GM20431 (cell line): Measurements from ENCODE around the gene NRBF2.

Experiments used
- in situ Hi-C: fragments of 300-500 bp; cut with MseI, MboI; formaldehyde crosslinking; loops from one replicate; pipeline ENCODE4 v1.15.0; 2020; ENCODE audit warnings: low sequenced_read_pairs; ENCODE audit not compliant: unreplicated experiment

NRBF2 gene

DNA sequence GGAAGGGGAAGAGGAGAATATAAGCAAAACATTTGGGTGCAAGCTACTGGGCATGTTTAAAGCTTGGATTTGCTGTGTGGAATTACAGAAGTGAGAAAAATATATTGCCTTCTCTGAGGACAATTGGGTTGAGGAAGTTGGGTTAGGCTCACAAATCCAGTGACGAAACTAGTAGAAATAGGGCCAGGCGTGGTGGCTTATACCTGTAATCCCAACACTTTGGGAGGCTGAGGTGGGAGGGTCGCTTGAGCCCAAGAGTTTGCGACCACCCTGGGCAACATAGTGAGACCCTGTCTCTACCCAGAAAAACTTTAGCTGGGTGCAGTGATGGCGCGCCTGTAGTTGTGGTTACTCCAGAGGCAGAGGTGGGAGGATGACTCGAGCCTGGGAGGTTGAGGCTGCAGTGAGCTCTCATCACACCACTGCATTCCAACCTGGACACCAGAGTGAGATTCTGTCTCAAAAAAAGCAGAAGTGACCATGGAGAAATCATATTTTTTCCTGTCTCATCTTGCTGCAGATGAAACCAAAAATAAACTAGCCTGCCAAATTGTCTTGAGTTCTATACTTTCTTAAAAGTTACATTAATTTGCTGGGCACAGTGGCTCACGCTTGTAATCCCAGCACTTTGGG lies 22.4 kb downstream of the NRBF2 start:
- in situ Hi-C loops = no loop called here

DNA sequence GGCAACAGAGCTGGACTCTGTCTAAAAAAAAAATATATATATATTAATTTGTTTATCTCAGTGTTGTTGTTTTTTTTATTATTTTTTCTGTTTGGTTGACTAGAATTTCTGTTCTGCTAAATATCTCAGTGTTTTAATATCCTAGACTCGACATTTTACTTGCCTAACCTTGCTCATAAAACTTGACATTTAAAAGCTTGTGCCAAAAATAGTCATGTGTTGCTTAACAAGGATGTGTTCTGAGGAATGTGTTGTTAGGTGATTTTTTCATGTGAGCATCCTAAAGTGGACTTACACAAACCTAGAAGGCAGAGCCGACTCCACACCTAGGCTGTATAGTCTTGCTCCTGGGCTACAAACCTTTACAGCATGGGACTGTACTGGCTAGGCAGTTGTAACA lies 23.1 kb downstream of the NRBF2 start:
- in situ Hi-C loops = no loop called here

- in situ Hi-C loops = no loop called here
Measured at GRCh38 chr10:63157845-63158624, 24.9 kb downstream of the NRBF2 start.

- in situ Hi-C loops = loop anchor here (10.0 kb wide), 1 partner anchor 563 kb away; no protein-coding TSS in a partner anchor
Measured at GRCh38 chr10:63161592-63161991, 28.5 kb downstream of the NRBF2 start.

- in situ Hi-C loops = loop anchor here (10.0 kb wide), 1 partner anchor 561 kb away; no protein-coding TSS in a partner anchor
Measured at GRCh38 chr10:63164166-63164623, 31.1 kb downstream of the NRBF2 start.

DNA sequence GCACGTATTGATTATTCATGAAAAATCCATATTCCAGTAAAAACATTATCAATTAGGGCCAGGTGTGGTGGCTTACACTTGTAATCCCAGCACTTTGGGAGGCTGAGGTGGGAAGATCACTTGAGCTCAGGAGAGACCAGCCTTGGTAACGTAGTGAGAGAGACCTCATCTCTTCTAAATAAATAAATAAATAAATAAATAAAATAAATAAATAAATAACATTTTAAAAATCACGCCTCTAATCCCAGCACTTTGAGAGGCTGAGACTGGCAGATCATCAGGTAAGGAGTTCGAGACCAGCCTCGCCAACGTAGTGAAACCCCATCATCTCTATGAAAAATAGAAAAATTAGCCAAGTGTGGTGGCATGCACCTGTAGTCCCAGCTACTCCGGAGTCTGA lies 32.1 kb downstream of the NRBF2 start:
- in situ Hi-C loops = loop anchor here (10.0 kb wide), 1 partner anchor 560 kb away; no protein-coding TSS in a partner anchor

GRCh38 chr10:63166742-63167258 lies 33.7 kb downstream of the NRBF2 start:
- in situ Hi-C loops = loop anchor here (10.0 kb wide), 1 partner anchor 558 kb away; no protein-coding TSS in a partner anchor

DNA sequence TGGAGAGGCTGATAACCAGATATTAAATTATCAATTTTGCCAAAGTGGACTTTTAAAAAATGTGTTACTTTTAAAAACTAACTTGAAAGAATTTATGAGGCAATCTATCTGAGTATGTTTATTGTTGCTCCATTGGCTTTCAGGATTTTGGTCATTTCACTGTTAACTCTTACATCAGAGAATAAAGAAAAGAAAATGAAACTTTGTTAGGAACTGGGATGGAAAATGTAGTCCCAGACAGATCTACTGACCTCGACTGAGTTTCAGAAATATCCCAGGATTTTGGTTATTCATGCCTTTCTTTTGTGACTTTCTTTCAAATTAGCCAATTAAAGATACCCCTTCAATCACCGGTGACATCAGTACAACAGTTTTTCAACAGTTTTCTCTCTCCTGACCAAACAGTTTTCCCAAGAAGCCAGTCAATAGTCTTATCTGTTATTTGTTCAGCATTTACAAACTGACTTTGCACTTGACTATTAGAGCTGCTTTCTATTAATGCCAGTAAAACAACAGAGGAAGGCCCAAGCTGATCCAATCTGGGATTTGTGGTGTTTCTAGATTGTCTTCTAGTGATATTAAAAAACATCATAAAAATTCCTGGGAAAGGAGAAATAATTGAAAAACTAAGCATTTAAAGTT lies 35.8 kb downstream of the NRBF2 start:
- in situ Hi-C loops = loop anchor here (10.0 kb wide), 1 partner anchor 556 kb away; no protein-coding TSS in a partner anchor

- in situ Hi-C loops = loop anchor here (10.0 kb wide), 1 partner anchor 555 kb away; no protein-coding TSS in a partner anchor
Measured at GRCh38 chr10:63169624-63170023, 36.5 kb downstream of the NRBF2 start.

DNA sequence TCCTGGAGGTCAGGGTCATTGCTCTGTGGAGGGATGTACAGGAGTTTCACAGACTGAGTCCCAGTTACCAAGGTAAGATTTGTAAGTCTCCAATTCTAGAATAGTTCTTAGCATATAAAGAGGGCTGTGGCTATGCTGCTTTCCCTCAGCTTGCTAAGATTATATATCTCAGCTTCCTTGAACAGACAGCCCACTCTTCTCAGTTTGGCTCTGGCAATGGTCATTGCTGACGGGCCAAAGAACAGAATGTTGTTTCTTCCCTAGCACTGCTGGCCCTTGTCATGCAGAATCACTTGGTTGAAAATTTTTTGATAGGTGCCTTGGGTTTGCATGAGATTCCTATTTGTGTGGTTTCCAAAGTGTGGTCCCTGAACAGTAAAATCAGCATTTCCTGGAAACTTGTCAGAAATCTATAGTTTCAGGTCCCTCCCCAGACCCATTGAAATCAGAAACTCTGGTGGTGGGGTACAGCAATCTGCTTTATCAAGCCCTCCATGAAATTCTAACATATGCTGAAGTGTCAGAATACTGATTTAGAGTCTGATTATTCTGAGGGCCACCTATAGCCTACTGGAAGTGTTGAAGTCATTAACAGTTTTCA lies 38.2 kb downstream of the NRBF2 start:
- in situ Hi-C loops = no loop called here

DNA sequence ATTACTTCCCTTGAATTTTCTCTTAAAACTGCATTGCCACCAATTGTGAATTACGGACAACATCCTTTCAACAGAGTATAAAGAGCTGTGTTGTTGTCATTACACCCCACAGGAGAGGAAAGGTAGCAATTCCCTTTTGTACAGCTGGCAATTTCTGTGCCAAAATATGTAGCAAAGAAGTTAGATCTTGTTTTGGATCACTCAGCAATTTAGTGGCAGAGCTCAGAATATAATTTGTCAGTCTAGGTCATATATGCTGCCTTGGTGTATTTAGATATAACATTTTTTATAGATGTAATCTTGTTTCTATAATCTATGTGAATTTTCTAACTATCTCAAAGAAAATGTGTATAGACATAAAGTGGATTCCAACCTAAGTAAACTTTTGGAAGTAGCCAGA lies 38.8 kb downstream of the NRBF2 start:
- in situ Hi-C loops = no loop called here

DNA sequence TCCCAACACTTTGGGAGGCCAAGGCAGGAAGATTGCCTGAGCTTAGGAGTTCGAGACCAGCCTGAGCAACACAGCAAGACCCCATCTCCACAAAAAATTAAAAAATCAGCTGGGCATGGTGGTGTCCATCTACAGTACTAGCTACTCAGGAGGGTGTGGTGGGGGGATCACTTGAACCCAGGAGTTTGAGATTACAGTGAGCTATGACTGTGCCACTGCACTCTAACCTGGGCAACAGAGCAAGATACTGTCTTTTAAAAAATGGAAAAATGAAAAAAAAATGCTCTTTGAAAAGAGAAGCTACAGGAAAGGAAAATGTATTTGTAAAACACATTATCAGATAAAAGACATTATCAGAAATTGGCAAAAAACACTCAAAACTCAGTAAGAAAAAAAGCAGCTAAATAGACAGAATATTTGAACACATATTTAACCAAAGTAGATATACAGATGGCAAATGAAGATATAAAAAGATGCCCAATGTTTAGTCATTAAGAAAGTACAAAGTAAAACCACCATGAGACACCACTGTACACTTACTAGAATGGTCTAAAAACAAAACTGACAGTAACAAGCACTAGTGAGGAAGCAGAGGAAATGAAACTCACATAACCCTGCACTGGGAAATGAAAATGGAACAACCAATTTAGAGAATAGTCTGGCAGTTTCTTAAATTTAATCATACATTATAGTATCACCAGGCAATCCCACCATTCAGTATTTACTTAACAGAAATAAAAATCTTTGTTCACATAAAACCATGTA lies 40.5 kb downstream of the NRBF2 start:
- in situ Hi-C loops = no loop called here

DNA sequence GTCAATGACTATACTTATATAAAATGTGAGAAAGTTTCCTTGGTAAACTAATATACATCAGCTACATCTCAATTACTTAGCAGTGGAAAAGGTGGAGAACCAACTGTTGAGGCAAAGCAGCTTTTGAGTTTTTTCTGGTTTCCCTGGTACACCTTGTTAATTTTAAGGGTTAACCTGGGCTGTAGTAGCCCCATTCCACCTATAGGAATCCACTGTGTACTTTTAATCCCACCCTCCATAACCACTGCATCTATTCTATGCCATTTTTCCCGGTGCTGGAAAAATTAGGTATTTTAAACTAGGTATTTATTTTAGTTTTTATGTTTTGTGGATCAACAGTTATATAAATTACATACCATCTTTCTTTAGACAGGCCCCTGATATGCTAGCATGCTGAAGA lies 42.4 kb downstream of the NRBF2 start:
- in situ Hi-C loops = no loop called here

DNA sequence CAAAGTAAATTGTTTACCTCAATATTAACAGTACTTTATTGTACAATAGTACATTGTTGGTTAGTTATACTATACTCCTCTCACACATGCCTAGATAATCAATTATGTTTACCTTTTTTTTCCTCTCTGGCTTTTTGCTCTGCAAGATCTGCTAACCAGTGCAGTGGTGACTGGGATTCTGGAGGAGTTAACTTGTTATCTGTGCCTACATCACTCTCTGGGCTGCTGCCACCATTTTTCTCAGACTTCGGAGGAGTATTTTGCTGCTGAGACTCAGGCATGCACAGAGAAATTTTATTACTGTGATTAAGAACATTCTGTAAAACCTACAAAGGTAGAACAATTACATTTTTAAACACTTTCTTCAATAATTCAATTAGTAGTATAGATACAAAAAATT lies 59.7 kb downstream of the NRBF2 start:
- in situ Hi-C loops = no loop called here

DNA sequence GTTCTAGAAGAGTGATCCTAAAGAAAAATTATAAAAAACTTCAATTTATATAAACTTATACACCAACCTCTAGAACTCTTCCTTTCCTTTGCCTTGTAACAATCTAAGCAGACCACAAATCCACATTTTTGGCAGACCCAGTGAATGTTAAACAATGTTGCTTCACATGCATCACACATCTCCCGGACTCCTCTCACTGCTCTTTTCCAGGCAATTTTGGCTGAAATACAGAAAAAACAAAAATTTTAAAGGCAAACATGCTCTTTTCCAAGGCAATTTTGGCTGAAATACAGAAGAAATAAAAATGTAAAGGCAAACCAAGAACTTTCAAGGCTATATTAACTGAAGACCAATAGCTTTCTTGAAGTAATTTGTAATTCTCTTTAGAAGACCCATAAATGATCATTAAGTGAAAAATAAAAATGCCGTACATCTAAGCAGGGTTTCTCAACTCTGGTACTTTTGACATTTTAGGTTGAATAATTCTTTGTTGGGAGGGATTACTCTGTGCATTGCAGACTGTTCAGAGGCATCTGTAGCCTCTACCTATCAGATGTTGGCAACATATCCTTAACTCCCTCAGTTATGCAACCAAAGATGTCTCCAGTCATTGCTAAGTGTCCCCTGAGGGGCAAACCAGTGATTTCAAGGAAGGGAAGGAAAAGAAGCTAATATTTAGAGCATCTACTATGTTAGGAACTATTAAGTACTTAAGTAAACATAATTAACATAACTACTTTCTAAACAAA lies 64.4 kb downstream of the NRBF2 start:
- in situ Hi-C loops = no loop called here

DNA sequence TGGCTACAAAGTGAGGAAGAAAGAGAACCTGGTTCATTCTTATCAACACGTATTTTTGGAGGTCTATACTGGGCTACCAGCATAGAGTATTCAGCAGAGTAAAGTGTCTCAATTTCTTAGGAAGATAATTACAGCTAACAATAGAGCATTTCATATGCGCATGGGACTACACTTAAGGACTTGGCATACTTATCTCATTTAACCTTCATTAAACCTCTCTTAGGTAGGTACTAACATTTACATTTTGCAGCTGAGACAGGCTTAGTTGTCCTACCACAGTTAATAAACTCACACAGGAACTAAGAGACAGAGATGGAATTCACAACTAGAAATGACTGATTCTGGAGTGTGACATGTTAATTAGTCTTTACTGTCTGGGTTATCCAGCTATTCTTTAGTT lies 66.6 kb downstream of the NRBF2 start:
- in situ Hi-C loops = loop anchor here (25.0 kb wide), 1 partner anchor 413 kb away; no protein-coding TSS in a partner anchor

GRCh38 chr10:63200431-63200830 lies 67.3 kb downstream of the NRBF2 start:
- in situ Hi-C loops = loop anchor here (25.0 kb wide), 1 partner anchor 412 kb away; no protein-coding TSS in a partner anchor

GRCh38 chr10:63201118-63201517 lies 68.0 kb downstream of the NRBF2 start:
- in situ Hi-C loops = loop anchor here (25.0 kb wide), 1 partner anchor 411 kb away; no protein-coding TSS in a partner anchor
